Adrenal gland (tissue), 5 donors: ENCODE data around the gene CAPN13.

ENCODE experiments used
- CTCF ChIP-seq, 6 experiments: fragments of 450-650 bp in 4 of 6; fragments of 200-600 bp in 2 of 6; sonication (generic) in 1 of 6; IDR thresholded peaks; 1 replicate in 5 of 6; 2 replicates in 1 of 6; pipeline versions ENCODE4 v1.5.1 to v1.8.0; 2016 to 2021; ENCODE audit warnings: antibody characterized with exemption in 6 of 6, mild to moderate bottlenecking in 2 of 6, moderate library complexity in 1 of 6
- POLR2A ChIP-seq, 2 donors: fragments of 450-650 bp; IDR thresholded peaks; one replicate each; pipeline ENCODE4 v1.6.1; 2017; ENCODE audit warnings: antibody characterized with exemption in 2 of 2, mild to moderate bottlenecking in 2 of 2, moderate library complexity in 1 of 2
- donor health status: DM: no; HTN: no; CAD: no.

GRCh38 chr2:30826481-30826880 is 19.2 kb upstream of the CAPN13 start:
- TF ChIP-seq POLR2A (IDR thresholded peaks at IDR 0.05) (no peak), CTCF (IDR thresholded peaks at IDR 0.05) (no peak)
